ENCODE measurements around the gene ZNF844. TPM values are rescaled to one million over a fixed set of nuclear protein-coding genes. Genes with fewer than 3 reads are reported as not detected.
"Not testable (repeated sequence)": the region's sequence is repeated elsewhere in the genome, so short reads cannot be mapped to it uniquely, and the experiment has no call there.

ZNF844 gene
- total RNA-seq, 1 donor from 2014 or later = 13.5 TPM

- H3K36me3 Mint-ChIP-seq = no peaks in the 10 kb centered on the region
- no peak for TF ChIP-seq CTCF (IDR thresholded peaks at IDR 0.05; ENCODE audit: unreplicated experiment)
- H3K4me1 Mint-ChIP-seq = peaks cover 8% of the 10 kb centered on the region
- peak within 1 kb of the TSS; percentile 88 for H3K27ac Mint-ChIP-seq
- peaks cover 7% of the 10 kb centered on the region for H3K9me3 Mint-ChIP-seq
- peaks cover 1% of the 10 kb centered on the region for H3K27me3 Mint-ChIP-seq (ENCODE audit: low read depth)
- peak within 1 kb of the TSS; percentile 87 for H3K4me3 Mint-ChIP-seq
- peak; percentile 80 to 89 for DNase-seq (ENCODE audit: low spot score in 2 of 2, unreplicated experiment in 2 of 2)
Observed at GRCh38 chr19:12052497-12053169, 11.9 kb upstream of the ZNF844 start, which contains the start of gene ZNF878. Gene ZNF878 (minus strand): TSS chr19:12052961. CDS start chr19:12052801, 160 bp downstream.

DNA sequence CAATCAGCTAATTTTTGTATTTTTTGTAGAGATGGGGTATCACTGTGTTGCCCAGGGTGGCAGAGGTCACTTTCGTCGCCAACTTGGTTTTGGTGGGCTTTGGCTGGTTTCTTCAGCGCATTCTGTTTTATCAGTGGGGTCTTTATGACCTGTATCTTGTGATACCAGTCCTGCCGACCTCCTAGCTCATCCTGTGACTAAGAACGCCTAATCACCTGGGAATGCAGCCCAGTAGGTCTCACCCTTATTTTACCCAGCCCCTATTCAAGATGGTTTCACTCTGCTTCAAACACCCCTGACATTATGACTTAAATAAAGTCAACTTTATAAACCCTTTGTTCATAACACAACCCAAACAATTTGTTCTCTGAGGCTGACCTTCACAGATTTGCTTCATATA, 8.7 kb upstream of the ZNF844 start:
- Mint-ChIP-seq H3K4me1 (peaks cover 8% of the 10 kb centered on the region), H3K27ac (no peak overlapping the region), H3K9me3 (no peaks in the 10 kb centered on the region), H3K36me3 (no peaks in the 10 kb centered on the region), H3K4me3 (no peak overlapping the region), H3K27me3 (ENCODE audit: low read depth) (peaks cover 1% of the 10 kb centered on the region)
- DNase-seq (ENCODE audit: low spot score in 2 of 2, unreplicated experiment in 2 of 2) = no peak
- no peak for TF ChIP-seq CTCF (IDR thresholded peaks at IDR 0.05; ENCODE audit: unreplicated experiment)

GRCh38 chr19:12075538-12076139, 11.1 kb downstream of the ZNF844 start:
- Mint-ChIP-seq H3K27me3 (ENCODE audit: low read depth) (no peaks in the 10 kb centered on the region), H3K36me3 (peaks cover 74% of the 10 kb centered on the region), H3K9me3 (peaks cover 58% of the 10 kb centered on the region), H3K4me1 (no peaks in the 10 kb centered on the region), H3K27ac (no peak overlapping the region), H3K4me3 (no peak overlapping the region)
- no peak for TF ChIP-seq CTCF (IDR thresholded peaks at IDR 0.05; ENCODE audit: unreplicated experiment)
- DNase-seq (ENCODE audit: low spot score in 2 of 2, unreplicated experiment in 2 of 2) = no peak

- not testable (repeated sequence) for DNase-seq (ENCODE audit: low spot score in 2 of 2, unreplicated experiment in 2 of 2); H3K27ac Mint-ChIP-seq; H3K27me3 Mint-ChIP-seq (ENCODE audit: low read depth); H3K4me1 Mint-ChIP-seq; H3K4me3 Mint-ChIP-seq
- Mint-ChIP-seq H3K9me3 (peaks cover 57% of the 10 kb centered on the region), H3K36me3 (peaks cover 73% of the 10 kb centered on the region)
Observed at GRCh38 chr19:12076331-12076730, 11.8 kb downstream of the ZNF844 start.

GRCh38 chr19:12077375-12077774, 12.8 kb downstream of the ZNF844 start:
- H3K27me3 Mint-ChIP-seq (ENCODE audit: low read depth) = no peaks in the 10 kb centered on the region
- no peak overlapping the region for H3K4me3 Mint-ChIP-seq
- no peak overlapping the region for H3K27ac Mint-ChIP-seq
- no peak for TF ChIP-seq CTCF (IDR thresholded peaks at IDR 0.05; ENCODE audit: unreplicated experiment)
- no peak for DNase-seq (ENCODE audit: low spot score in 2 of 2, unreplicated experiment in 2 of 2)
- peaks cover 60% of the 10 kb centered on the region for H3K9me3 Mint-ChIP-seq
- H3K36me3 Mint-ChIP-seq = peaks cover 75% of the 10 kb centered on the region
- no peaks in the 10 kb centered on the region for H3K4me1 Mint-ChIP-seq

DNA sequence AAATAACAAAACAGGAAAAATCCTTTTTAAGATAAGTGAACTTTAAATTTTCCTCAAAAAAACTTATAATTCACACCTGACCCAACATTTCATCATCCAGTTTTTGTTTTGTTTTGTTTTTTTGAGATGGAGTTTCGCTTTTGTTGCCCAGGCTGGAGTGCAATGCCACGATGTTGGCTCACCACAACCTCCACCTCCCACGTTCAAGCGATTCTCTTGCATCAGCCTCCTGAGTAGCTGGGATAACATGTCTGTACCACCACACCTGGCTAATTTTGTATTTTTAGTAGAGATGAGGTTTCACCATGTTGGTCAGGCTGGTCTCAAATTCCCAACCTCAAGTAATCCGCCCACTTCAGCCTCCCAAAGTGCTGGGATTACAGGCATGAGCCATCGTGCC, 18.8 kb downstream of the ZNF844 start:
- not testable (repeated sequence) for DNase-seq (ENCODE audit: low spot score in 2 of 2, unreplicated experiment in 2 of 2); H3K27me3 Mint-ChIP-seq (ENCODE audit: low read depth); H3K4me1 Mint-ChIP-seq; H3K4me3 Mint-ChIP-seq; H3K27ac Mint-ChIP-seq
- H3K9me3 Mint-ChIP-seq = peaks cover 49% of the 10 kb centered on the region
- peaks cover 49% of the 10 kb centered on the region for H3K36me3 Mint-ChIP-seq

Measured in mesothelial cell of epicardium (in vitro differentiated cells).